H1 (cell line): ENCODE results near the gene NFATC1. TPM values are rescaled to one million over a fixed set of nuclear protein-coding genes. Genes with fewer than 3 reads are reported as not detected.

Experiments
- CTCF ChIA-PET: fragments of 300-600 bp; sonication (Branson Sonifier 250); formaldehyde crosslinking; loops from one replicate; lab custom pipeline; 2021; ENCODE audit not compliant: partially characterized antibody; lab: Charles Lee
- POLR2A ChIA-PET: fragments of 300-600 bp; sonication (Branson Sonifier 250); formaldehyde crosslinking; loops from one replicate; lab custom pipeline; 2021; ENCODE audit warnings: inconsistent platforms; ENCODE audit not compliant: partially characterized antibody; lab: Charles Lee
- DNase-seq, 2 experiments: peaks; one replicate each; pipeline versions ENCODE4 v3.0.0 to v3.0.0-alpha.2; 2010 to 2022; ENCODE audit warnings: low spot score in 2 of 2, low read depth in 1 of 2, mixed read lengths in 1 of 2
- FAIRE-seq: peaks from 2 replicates; lab custom pipeline; 2011; peaks lifted over from hg19 to GRCh38; lab: Jason Lieb, UNC
- H2AFZ ChIP-seq: 2 replicates; pipeline ENCODE4 v1.8.1; 2012; ENCODE audit warnings: low read length, inconsistent platforms
- H2AK5ac ChIP-seq: 2 replicates; pipeline ENCODE4 v1.6.1; 2013; ENCODE audit warnings: low read depth, low read length
- H2BK120ac ChIP-seq: replicated peaks from 2 replicates; pipeline ENCODE3; 2013; ENCODE audit warnings: low read depth, low read length, inconsistent platforms
- H2BK12ac ChIP-seq: 2 replicates; pipeline ENCODE4 v1.6.1; 2013; ENCODE audit warnings: low read depth, low read length
- H2BK15ac ChIP-seq: 2 replicates; pipeline ENCODE4 v1.6.1; 2013; ENCODE audit warnings: low read length
- H2BK20ac ChIP-seq: 2 replicates; pipeline ENCODE4 v1.6.1; 2013; ENCODE audit warnings: low read length
- H2BK5ac ChIP-seq: 2 replicates; pipeline ENCODE4 v1.6.1; 2013; ENCODE audit warnings: low read depth, low read length
- H3K14ac ChIP-seq: 2 replicates; pipeline ENCODE4 v1.6.1; 2013; ENCODE audit warnings: inconsistent platforms; ENCODE audit not compliant: insufficient read length
- H3K18ac ChIP-seq: 2 replicates; pipeline ENCODE4 v1.6.1; 2013; ENCODE audit warnings: low read length; ENCODE audit errors: extremely low read depth
- H3K23ac ChIP-seq: 2 replicates; pipeline ENCODE4 v1.6.1; 2013; ENCODE audit warnings: inconsistent platforms; ENCODE audit not compliant: insufficient read length
- H3K23me2 ChIP-seq: 2 replicates; pipeline ENCODE4 v1.6.1; 2013; ENCODE audit warnings: low read depth, low read length
- H3K27ac ChIP-seq: 2 replicates; pipeline ENCODE4 v1.6.1; 2011; ENCODE audit warnings: low read depth, low read length, inconsistent platforms
- H3K27me3 ChIP-seq, 4 experiments: replicated peaks in 1 of 4; 1 replicate in 1 of 4; 2 replicates in 3 of 4; pipeline versions ENCODE4 v1.6.1 to v1.8.1; 2011 to 2013; ENCODE audit warnings: low read length in 3 of 4, mild to moderate bottlenecking in 3 of 4, inconsistent platforms in 2 of 4, mixed read lengths in 2 of 4, moderate library complexity in 1 of 4; ENCODE audit not compliant: control insufficient read depth in 3 of 4, insufficient read depth in 3 of 4; ENCODE audit errors: extremely low read depth in 1 of 4
- H3K36me3 ChIP-seq, 4 experiments: 2 replicates each; pipeline versions ENCODE4 v1.6.1 to v1.8.1; 2011 to 2013; ENCODE audit warnings: mild to moderate bottlenecking in 4 of 4, low read length in 3 of 4, moderate library complexity in 2 of 4, control low read depth in 1 of 4, inconsistent platforms in 1 of 4; ENCODE audit not compliant: insufficient read depth in 4 of 4, control insufficient read depth in 2 of 4
- H3K4ac ChIP-seq: replicated peaks from 2 replicates; pipeline ENCODE3; 2013; ENCODE audit warnings: low read length, low read depth, mixed read lengths, inconsistent platforms; ENCODE audit not compliant: insufficient read length
- H3K4me1 ChIP-seq, 4 experiments: replicated peaks in 1 of 4; 1 replicate in 1 of 4; 2 replicates in 3 of 4; pipeline versions ENCODE4 v1.6.1 to v1.8.1; 2011 to 2013; ENCODE audit warnings: low read length in 3 of 4, inconsistent platforms in 2 of 4, mixed read lengths in 1 of 4; ENCODE audit not compliant: insufficient read depth in 4 of 4, control insufficient read depth in 3 of 4
- H3K4me2 ChIP-seq, 2 experiments: 2 replicates each; pipeline versions ENCODE4 v1.6.1 to v1.8.1; 2011 to 2013; ENCODE audit warnings: low read depth in 2 of 2, low read length in 2 of 2, control low read depth in 1 of 2, inconsistent platforms in 1 of 2, mild to moderate bottlenecking in 1 of 2; ENCODE audit not compliant: insufficient read depth in 1 of 2
- H3K4me3 ChIP-seq, 4 experiments: fragments of 200-600, 300-600 bp in 1 of 4; sonication (generic), shearing (Covaris generic), sonication (Bioruptor Twin) in 1 of 4; 2 replicates each; pipeline versions ENCODE4 v1.5.1 to v1.8.1; 2011 to 2016; ENCODE audit warnings: low read length in 4 of 4, low read depth in 3 of 4, control low read depth in 2 of 4, inconsistent platforms in 2 of 4, mild to moderate bottlenecking in 2 of 4, mixed read lengths in 1 of 4, moderate library complexity in 1 of 4; ENCODE audit not compliant: insufficient read depth in 2 of 4; ENCODE audit errors: extremely low read depth in 1 of 4
- H3K56ac ChIP-seq: replicated peaks from 2 replicates; pipeline ENCODE3; 2013; ENCODE audit warnings: low read depth, mild to moderate bottlenecking, mixed read lengths, low read length, inconsistent platforms; ENCODE audit not compliant: insufficient read length
- H3K79me1 ChIP-seq: 2 replicates; pipeline ENCODE4 v1.6.1; 2013; ENCODE audit warnings: low read depth, low read length, control low read depth
- H3K79me2 ChIP-seq, 2 experiments: 2 replicates each; pipeline versions ENCODE4 v1.6.1 to v1.8.1; 2012 to 2013; ENCODE audit warnings: low read length in 2 of 2, mild to moderate bottlenecking in 2 of 2, inconsistent platforms in 1 of 2; ENCODE audit not compliant: insufficient read depth in 2 of 2, control insufficient read depth in 1 of 2
- H3K9ac ChIP-seq, 4 experiments: replicated peaks in 1 of 4; 1 replicate in 1 of 4; 2 replicates in 3 of 4; pipeline versions ENCODE4 v1.6.1 to v1.8.1; 2011 to 2013; ENCODE audit warnings: low read depth in 3 of 4, low read length in 3 of 4, control low read depth in 2 of 4, mild to moderate bottlenecking in 2 of 4, moderate library complexity in 2 of 4, inconsistent platforms in 1 of 4; ENCODE audit errors: extremely low read depth in 1 of 4
- H3K9me3 ChIP-seq, 2 experiments: 2 replicates each; pipeline versions ENCODE4 v1.6.1 to v1.8.1; 2012 to 2013; ENCODE audit warnings: mild to moderate bottlenecking in 2 of 2, moderate library complexity in 2 of 2, control low read depth in 1 of 2, inconsistent platforms in 1 of 2, low read depth in 1 of 2, low read length in 1 of 2, mixed read lengths in 1 of 2; ENCODE audit not compliant: insufficient read depth in 2 of 2
- H4K20me1 ChIP-seq, 2 experiments: replicated peaks in 1 of 2; 2 replicates each; pipeline versions ENCODE3 to v1.8.1; 2011 to 2013; ENCODE audit warnings: inconsistent platforms in 2 of 2, low read length in 2 of 2, mild to moderate bottlenecking in 1 of 2; ENCODE audit not compliant: insufficient read depth in 2 of 2, control insufficient read depth in 1 of 2
- H4K5ac ChIP-seq: 2 replicates; pipeline ENCODE4 v1.6.1; 2013; ENCODE audit warnings: low read length, low read depth, mixed read lengths, inconsistent platforms; ENCODE audit not compliant: insufficient read length
- H4K8ac ChIP-seq: 2 replicates; pipeline ENCODE4 v1.8.0; 2013; ENCODE audit warnings: mild to moderate bottlenecking, moderate library complexity, low read length, inconsistent platforms; ENCODE audit not compliant: insufficient read depth; ENCODE audit errors: extremely low read depth
- H4K91ac ChIP-seq: replicated peaks from 2 replicates; pipeline ENCODE3; 2013; ENCODE audit warnings: low read length, mixed read lengths, inconsistent platforms; ENCODE audit not compliant: insufficient read length
- CHD2 ChIP-seq: IDR thresholded peaks from 2 replicates; pipeline ENCODE4 v1.6.1; 2012; ENCODE audit warnings: low read length, improper control_type of control experiment
- EP300 ChIP-seq, 2 experiments: IDR thresholded peaks; 1 replicate in 1 of 2; 2 replicates in 1 of 2; pipeline ENCODE4 v1.6.1; 2011 to 2012; ENCODE audit warnings: low read depth in 2 of 2, low read length in 2 of 2, mild to moderate bottlenecking in 2 of 2, borderline replicate concordance in 1 of 2, inconsistent platforms in 1 of 2, moderate library complexity in 1 of 2
- MAFK ChIP-seq: IDR thresholded peaks from 2 replicates; pipeline ENCODE4 v1.6.1; 2012; ENCODE audit warnings: low read depth, mild to moderate bottlenecking, improper control_type of control experiment, low read length
- NANOG ChIP-seq: IDR thresholded peaks from 2 replicates; pipeline ENCODE4 v1.6.1; 2011; ENCODE audit warnings: low read length, low read depth, mild to moderate bottlenecking, inconsistent platforms; ENCODE audit not compliant: insufficient read depth, poor library complexity, severe bottlenecking
- PHF8 ChIP-seq: fragments of 200-600 bp; sonication (generic); conservative IDR thresholded peaks from 2 replicates; pipeline ENCODE4 v1.7.1; 2012; ENCODE audit warnings: low read depth, mild to moderate bottlenecking, inconsistent platforms, low read length, moderate library complexity
- POLR2A ChIP-seq, 2 experiments: IDR thresholded peaks; 1 replicate in 1 of 2; 2 replicates in 1 of 2; pipeline ENCODE4 v1.6.1; 2011; ENCODE audit warnings: low read depth in 2 of 2, low read length in 2 of 2, mild to moderate bottlenecking in 2 of 2; ENCODE audit errors: control extremely low read depth in 1 of 2
- POLR2AphosphoS5 ChIP-seq: IDR thresholded peaks from 2 replicates; pipeline ENCODE4 v1.6.1; 2011; ENCODE audit warnings: low read depth, low read length
- RNF2 ChIP-seq: fragments of 200-900, 300-1000 bp; sonication (generic); IDR thresholded peaks from 2 replicates; pipeline ENCODE4 v1.7.1; 2016; ENCODE audit warnings: borderline replicate concordance, low read depth, mild to moderate bottlenecking, antibody characterized with exemption, low read length; ENCODE audit not compliant: poor library complexity, severe bottlenecking; ENCODE audit errors: missing control alignments
- RXRA ChIP-seq: IDR thresholded peaks from 2 replicates; pipeline ENCODE4 v1.6.1; 2011; ENCODE audit warnings: low read depth, mild to moderate bottlenecking, low read length, moderate library complexity; ENCODE audit not compliant: insufficient read depth
- SAP30 ChIP-seq: fragments of 300-600 bp; sonication (generic); IDR thresholded peaks from 2 replicates; pipeline ENCODE4 v1.7.1; 2012; ENCODE audit warnings: low read length, moderate library complexity, mild to moderate bottlenecking, inconsistent platforms; ENCODE audit not compliant: insufficient read depth, insufficient replicate concordance
- SIX5 ChIP-seq: IDR thresholded peaks from 2 replicates; pipeline ENCODE4 v1.6.1; 2011; ENCODE audit warnings: mild to moderate bottlenecking, low read depth, low read length
- SP1 ChIP-seq: IDR thresholded peaks from 2 replicates; pipeline ENCODE4 v1.6.1; 2011; ENCODE audit warnings: low read depth, low read length
- WGBS, 2 experiments: shearing (Covaris generic) in 1 of 2; methylation state at CpG; one replicate each; pipeline versions ENCODE4 v1.1.6 to v1.1.7; 2013 to 2015; ENCODE audit warnings: low lambda C conversion rate in 2 of 2, mixed read lengths in 2 of 2, inconsistent platforms in 1 of 2, low coverage in 1 of 2, missing lambda C conversion rate in 1 of 2; ENCODE audit not compliant: insufficient replicate concordance in 2 of 2, insufficient coverage in 1 of 2, insufficient read length in 1 of 2; ENCODE audit errors: extremely low coverage in 1 of 2, missing lambda C conversion rate in 1 of 2; 5-methylcytosine and 5-hydroxymethylcytosine counted together
- polyA plus RNA-seq, 7 experiments: library from polyadenylated mRNA; depleted of rRNA in 3 of 7; stranded (reverse) in 5 of 7; unstranded in 2 of 7; fragments of >200 nt in 5 of 7; fragments of 200-250 nt in 2 of 7; gene quantifications; 1 replicate in 5 of 7; 2 replicates in 1 of 7; 4 replicates in 1 of 7; pipeline versions ENCODE4 v1.2.1 to v1.2.3, GENCODE V29; 2011 to 2013; ENCODE audit warnings: missing spikeins in 2 of 7, mixed read lengths in 2 of 7
- total RNA-seq: library from RNA; stranded (reverse); fragmentation: NEBNext Ultra II Directional; extraction: Animal tissue kit (Norgen Biotek cat#: 25700); gene quantifications from 2 replicates; pipeline ENCODE4 v1.2.1, GENCODE V29; 2021
- TF ChIP-seq, protein P1 (sequence below): IDR thresholded peaks from 2 replicates; pipeline ENCODE4 v1.6.1; 2011; ENCODE audit warnings: low read depth, mild to moderate bottlenecking, low read length; ENCODE audit not compliant: insufficient read depth

Gene NFATC1
- total and polyA plus RNA-seq, 2 of the 8 experiments (the other 6 are each of a cell fraction or from before 2014, with no cell fraction given) = 2.0 to 6.6 TPM

DNA sequence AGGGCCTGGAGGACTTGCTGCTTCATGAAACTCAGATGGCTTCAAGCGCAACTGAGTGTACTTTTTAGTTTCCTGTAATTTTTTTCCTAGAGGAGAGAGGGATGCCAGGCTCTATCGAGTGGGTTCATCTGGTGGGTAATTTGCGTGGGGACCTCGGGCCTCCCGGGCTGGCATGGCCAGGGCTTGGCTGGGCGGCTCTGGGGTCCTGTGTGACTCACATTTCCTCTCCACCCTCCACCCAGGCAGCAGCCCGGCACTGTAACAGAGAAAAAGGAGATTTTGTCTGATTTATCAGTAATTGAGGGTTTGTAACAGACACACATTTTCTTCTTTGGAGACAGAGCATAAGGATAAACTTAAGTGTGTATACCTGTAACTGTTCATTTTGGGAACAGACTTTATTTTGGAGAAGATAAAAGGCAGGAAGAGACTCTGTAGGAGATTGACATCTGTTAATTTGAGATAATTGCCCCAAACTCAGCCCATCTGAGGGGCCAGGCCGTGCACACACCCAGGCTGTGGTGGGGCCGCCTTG lies 64.3 kb downstream of the NFATC1 start:
- H3K36me3 ChIP-seq = no peaks in the 10 kb centered on the region; a peak in 1 of 8 replicates
- no peak overlapping the region for H3K18ac ChIP-seq
- H4K91ac ChIP-seq = no peak overlapping the region
- H3K4ac ChIP-seq = no peak overlapping the region
- no peak overlapping the region for H3K4me2 ChIP-seq
- H3K23me2 ChIP-seq = no peaks in the 10 kb centered on the region
- H3K27ac ChIP-seq = no peak overlapping the region
- WGBS, 2 experiments = 82% methylated on average over 9 of the region's 9 CpGs; no CpG with 5 or more reads in 1 of the 2 experiments
- no peaks in the 10 kb centered on the region for H4K20me1 ChIP-seq
- no peak overlapping the region; the same call in 1 of the 2 replicates for H4K8ac ChIP-seq
- no peaks in the 10 kb centered on the region for H3K27me3 ChIP-seq
- no peak overlapping the region for H2AK5ac ChIP-seq
- no peak overlapping the region for H3K4me3 ChIP-seq
- H3K79me2 ChIP-seq = no peaks in the 10 kb centered on the region
- no peaks in the 10 kb centered on the region for H3K9me3 ChIP-seq
- no peak overlapping the region for H2BK120ac ChIP-seq
- no peak overlapping the region for H3K23ac ChIP-seq
- no peaks in the 10 kb centered on the region; the same call in 1 of the 2 replicates for H3K79me1 ChIP-seq
- H3K4me1 ChIP-seq = peaks cover 0 to 13% (median 9%) of the 10 kb centered on the region in 4 experiments; a peak in 5 of 7 replicates
- no peak overlapping the region for H3K14ac ChIP-seq
- H2BK15ac ChIP-seq = no peak overlapping the region
- H2BK20ac ChIP-seq = no peak overlapping the region
- H3K56ac ChIP-seq = no peak overlapping the region
- no peak overlapping the region for H2BK5ac ChIP-seq
- no peak overlapping the region for H3K9ac ChIP-seq
- no peak overlapping the region for H4K5ac ChIP-seq
- H2AFZ ChIP-seq = no peak overlapping the region
- POLR2A ChIA-PET = no interaction called here
- H2BK12ac ChIP-seq = no peak overlapping the region
- no peak for DNase-seq
- no peak for FAIRE-seq
- CTCF ChIA-PET = interaction anchor here (1.0 kb wide), 1 partner anchor 79 kb away, joined by 7 read pairs; no protein-coding TSS in a partner anchor
- TF ChIP-seq SP1 = no peak
- no peak for TF ChIP-seq EP300 (IDR thresholded peaks at IDR 0.05; ENCODE audit: borderline replicate concordance in 1 of 2, low read depth in 2 of 2, low read length in 2 of 2)
- TF ChIP-seq, protein P1, sequence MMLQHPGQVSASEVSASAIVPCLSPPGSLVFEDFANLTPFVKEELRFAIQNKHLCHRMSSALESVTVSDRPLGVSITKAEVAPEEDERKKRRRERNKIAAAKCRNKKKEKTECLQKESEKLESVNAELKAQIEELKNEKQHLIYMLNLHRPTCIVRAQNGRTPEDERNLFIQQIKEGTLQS = no peak
- no peak for TF ChIP-seq NANOG
- TF ChIP-seq SAP30 = no peak
- no peak for TF ChIP-seq CHD2
- no peak for TF ChIP-seq SIX5
- no peak for TF ChIP-seq PHF8
- no peak for TF ChIP-seq POLR2A (IDR thresholded peaks at IDR 0.05; ENCODE audit: control extremely low read depth in 1 of 2, low read depth in 2 of 2, low read length in 2 of 2)
- no peak for TF ChIP-seq RXRA
- TF ChIP-seq RNF2 = no peak
- no peak for TF ChIP-seq POLR2AphosphoS5
- TF ChIP-seq MAFK = no peak
